Stimulated activated CD8-positive, alpha-beta memory T cell treated with anti-CD3 and anti-CD28 coated beads, Interleukin-2, amount 100 ng/mL, for 1 hour (primary cell): ENCODE results near the gene KCNN3.

Experiments used
- DNase-seq, 2 donors: peaks; one replicate each; pipeline ENCODE4 v3.0.0-alpha.2; 2020; ENCODE audit warnings: low read depth in 2 of 2

Gene KCNN3

DNA sequence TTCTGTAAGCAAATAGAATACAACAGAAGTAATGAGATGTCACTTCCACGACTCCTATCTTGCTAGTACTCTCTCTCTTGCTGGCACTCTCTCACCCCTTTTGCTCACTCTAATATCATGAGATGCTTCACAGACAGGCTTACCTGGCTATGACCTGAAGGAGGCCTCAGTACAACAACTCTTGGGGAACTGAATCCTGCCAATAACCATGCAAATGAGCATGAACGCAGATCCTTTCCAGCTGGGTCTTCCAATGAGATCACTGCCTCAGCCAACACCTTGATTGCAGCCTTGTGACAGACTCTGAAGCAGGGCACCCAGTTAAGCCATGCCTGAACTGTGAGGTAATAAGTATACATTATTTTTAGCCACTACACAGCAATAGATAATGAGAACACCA is 209.0 kb downstream of the KCNN3 start:
- DNase-seq, result no peak

DNA sequence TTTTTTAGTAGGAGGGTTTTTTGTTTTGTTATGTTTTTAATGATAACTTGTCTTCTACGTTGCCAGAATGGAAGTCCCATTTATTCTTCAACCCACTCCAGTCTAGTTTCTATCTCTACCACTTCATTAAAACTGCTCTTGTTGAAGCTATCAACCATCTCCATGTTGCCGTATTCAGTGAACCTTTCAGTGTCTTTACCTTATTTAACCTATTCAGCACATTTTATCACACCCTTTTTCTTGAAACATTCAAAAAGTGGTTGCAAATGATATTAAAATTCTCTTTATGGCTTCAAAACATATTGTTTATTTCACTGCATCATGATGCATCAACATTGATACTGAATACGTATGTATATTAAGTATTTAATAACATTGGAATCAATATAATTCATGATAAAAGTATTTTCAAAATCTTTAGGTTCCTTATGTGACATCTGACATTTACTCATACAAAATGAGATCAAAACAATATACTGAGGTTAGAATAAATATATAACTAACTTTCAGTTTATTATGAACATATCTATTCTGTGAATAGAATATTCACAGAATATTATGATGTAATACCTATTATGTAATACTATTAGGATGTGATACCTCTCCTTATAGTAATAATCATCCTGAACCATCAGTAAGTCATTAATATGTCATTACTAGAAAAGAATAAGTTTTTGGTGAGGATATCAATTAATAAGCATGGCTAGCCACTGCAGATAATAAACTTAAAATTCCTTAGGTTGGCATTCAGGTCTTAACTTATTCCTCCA is 210.1 kb downstream of the KCNN3 start:
- DNase-seq, result no peak

DNA sequence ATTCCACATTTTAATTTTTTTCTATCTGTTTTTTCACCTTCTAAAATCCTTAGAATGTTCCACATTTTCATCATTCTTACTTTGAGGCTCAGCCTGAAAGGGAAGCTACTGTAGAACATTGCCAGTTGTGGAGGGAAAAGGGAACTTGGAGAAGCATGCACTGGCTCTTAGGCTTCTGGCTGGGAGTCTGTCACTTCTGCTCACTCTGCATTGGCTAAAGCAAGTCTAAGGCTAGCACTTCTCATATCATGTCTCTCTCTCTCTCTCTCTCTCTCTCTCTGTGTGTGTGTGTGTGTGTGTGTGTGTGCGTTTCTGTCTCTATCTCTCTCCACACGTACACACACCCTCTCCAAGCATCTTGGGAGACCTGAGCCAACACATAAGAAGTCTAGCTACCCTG is 212.5 kb downstream of the KCNN3 start:
- DNase-seq, result no peak

DNA sequence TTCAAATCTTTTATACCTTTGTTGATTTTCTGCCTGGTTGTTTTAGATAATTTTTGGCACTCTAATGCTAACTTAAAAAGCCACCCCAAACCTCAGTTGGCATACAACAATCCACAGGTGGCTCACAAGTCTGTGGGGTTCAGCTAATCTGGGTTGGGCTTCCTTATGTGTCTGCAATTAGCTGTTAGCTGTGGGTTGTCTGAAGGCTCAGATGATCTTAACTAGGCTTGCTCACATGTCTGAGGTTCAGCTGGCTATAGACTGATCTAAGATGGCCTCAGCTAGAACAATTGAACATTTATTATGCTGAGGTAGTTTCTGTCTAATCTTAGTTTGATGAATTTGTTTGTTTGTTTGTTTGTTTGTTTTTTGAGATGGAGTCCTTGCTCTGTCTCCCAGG is 217.2 kb downstream of the KCNN3 start:
- no peak for DNase-seq
